PFSK-1 (cell line): ENCODE results near the gene CDK1.

Source experiments
- FOXP2 ChIP-seq: optimal IDR thresholded peaks from 2 replicates; pipeline ENCODE3; 2011; ENCODE audit warnings: borderline replicate concordance, control low read depth, inconsistent platforms; ENCODE audit not compliant: insufficient read depth; ENCODE audit errors: extremely low read length, extremely low read depth
- POLR2AphosphoS5 ChIP-seq: IDR thresholded peaks from 2 replicates; pipeline ENCODE4 v1.6.1; 2012; ENCODE audit warnings: low read depth, mild to moderate bottlenecking, control low read depth, low read length, moderate library complexity
- TF ChIP-seq, protein P1 (sequence below), 2 experiments: IDR thresholded peaks; 2 replicates each; pipeline versions ENCODE4 v1.6.1 to v1.8.0; 2011 to 2012; ENCODE audit warnings: low read depth in 2 of 2, low read length in 2 of 2, control low read depth in 1 of 2, inconsistent platforms in 1 of 2, mild to moderate bottlenecking in 1 of 2, moderate library complexity in 1 of 2; ENCODE audit not compliant: insufficient read depth in 1 of 2

DNA sequence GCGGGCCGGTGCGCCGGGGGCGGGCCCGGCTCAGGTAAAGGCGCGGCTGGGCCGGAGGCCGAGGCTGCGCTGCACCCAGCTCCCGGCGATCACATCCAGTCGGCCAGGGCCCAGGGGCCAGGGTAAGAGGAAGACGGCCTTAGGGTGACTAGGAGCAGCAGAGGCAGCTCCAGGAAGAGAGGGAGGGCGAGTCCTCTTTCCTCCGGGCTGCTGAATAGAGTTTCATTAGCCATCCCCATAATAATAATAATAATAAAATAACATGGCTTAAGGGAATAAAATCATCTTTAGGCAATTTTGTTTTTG is 44.8 kb upstream of the CDK1 start:
- TF ChIP-seq FOXP2 (no peak), POLR2AphosphoS5 (no peak)
- TF ChIP-seq, protein P1, sequence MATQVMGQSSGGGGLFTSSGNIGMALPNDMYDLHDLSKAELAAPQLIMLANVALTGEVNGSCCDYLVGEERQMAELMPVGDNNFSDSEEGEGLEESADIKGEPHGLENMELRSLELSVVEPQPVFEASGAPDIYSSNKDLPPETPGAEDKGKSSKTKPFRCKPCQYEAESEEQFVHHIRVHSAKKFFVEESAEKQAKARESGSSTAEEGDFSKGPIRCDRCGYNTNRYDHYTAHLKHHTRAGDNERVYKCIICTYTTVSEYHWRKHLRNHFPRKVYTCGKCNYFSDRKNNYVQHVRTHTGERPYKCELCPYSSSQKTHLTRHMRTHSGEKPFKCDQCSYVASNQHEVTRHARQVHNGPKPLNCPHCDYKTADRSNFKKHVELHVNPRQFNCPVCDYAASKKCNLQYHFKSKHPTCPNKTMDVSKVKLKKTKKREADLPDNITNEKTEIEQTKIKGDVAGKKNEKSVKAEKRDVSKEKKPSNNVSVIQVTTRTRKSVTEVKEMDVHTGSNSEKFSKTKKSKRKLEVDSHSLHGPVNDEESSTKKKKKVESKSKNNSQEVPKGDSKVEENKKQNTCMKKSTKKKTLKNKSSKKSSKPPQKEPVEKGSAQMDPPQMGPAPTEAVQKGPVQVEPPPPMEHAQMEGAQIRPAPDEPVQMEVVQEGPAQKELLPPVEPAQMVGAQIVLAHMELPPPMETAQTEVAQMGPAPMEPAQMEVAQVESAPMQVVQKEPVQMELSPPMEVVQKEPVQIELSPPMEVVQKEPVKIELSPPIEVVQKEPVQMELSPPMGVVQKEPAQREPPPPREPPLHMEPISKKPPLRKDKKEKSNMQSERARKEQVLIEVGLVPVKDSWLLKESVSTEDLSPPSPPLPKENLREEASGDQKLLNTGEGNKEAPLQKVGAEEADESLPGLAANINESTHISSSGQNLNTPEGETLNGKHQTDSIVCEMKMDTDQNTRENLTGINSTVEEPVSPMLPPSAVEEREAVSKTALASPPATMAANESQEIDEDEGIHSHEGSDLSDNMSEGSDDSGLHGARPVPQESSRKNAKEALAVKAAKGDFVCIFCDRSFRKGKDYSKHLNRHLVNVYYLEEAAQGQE (IDR thresholded peaks at IDR 0.05; ENCODE audit: insufficient read depth in 1 of 2, low read depth in 2 of 2, low read length in 2 of 2), result no peak
